GM19467 (cell line): ENCODE measurements around the gene ATN1.

Experiments
- ATAC-seq: cut with Tn5 transposase; IDR thresholded peaks from one replicate; pipeline ENCODE4 v1.9.1; 2021; ENCODE audit warnings: mild to moderate bottlenecking, moderate library complexity; ENCODE audit not compliant: unreplicated experiment

Gene ATN1

DNA sequence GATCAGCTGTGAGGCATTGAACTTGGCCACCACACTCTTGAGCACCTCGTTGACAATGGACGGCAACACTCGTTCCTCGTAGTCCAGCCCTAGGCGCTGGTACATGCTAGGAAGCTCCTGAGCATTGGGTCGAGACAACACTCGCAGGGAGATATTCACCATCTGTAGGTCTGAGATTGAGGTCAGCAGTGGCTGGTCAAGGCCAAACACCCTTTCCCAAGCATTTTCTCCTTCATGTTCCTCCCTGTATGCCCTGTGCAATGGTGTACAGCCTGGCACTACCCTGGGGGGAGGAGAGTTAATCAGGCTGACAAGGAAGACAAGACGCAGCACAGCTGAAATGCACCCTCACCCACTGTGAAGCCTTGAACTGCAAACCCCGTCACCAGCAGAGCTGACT lies 40.7 kb downstream of the ATN1 start:
- no peak for ATAC-seq

DNA sequence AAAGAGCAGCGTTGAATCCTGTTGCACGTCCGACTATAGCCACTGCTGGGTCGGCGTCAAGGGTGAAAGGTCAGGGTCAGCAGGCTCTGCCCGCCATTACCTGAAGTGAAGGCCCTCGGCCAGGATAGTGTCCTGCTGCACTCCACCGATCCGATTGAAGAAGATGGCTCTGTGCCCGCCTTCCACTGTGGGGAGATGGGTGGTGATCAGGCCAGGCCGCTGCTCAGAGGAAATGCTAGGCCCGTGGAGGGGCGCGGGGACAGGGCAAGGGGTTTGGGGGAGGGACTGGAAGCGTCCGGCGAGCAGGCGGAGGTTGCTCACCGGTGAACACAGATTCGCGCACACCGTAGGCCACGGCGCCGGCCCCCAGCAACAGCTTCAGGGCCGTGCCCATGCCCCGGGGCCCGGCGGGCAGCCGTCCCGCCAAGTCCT lies 42.4 kb downstream of the ATN1 start:
- ATAC-seq: peak; percentile 5

DNA sequence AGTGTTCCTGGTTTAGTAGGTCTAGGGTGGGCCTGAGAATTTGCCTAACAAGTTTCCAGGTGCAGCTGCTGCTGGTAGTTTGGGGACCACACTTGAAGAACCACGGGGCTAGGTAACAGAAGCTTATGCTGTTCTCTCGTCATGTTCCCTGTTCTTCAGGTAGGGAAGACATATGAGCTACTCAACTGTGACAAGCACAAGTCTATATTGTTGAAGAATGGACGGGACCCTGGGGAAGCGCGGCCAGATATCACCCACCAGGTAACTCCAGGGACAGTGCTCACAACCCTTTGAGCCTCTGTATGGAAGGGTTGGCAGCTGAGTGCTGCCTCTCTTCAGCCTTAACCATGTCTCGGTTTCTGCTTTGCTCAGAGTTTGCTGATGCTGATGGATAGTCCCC lies 46.4 kb downstream of the ATN1 start:
- no peak for ATAC-seq

DNA sequence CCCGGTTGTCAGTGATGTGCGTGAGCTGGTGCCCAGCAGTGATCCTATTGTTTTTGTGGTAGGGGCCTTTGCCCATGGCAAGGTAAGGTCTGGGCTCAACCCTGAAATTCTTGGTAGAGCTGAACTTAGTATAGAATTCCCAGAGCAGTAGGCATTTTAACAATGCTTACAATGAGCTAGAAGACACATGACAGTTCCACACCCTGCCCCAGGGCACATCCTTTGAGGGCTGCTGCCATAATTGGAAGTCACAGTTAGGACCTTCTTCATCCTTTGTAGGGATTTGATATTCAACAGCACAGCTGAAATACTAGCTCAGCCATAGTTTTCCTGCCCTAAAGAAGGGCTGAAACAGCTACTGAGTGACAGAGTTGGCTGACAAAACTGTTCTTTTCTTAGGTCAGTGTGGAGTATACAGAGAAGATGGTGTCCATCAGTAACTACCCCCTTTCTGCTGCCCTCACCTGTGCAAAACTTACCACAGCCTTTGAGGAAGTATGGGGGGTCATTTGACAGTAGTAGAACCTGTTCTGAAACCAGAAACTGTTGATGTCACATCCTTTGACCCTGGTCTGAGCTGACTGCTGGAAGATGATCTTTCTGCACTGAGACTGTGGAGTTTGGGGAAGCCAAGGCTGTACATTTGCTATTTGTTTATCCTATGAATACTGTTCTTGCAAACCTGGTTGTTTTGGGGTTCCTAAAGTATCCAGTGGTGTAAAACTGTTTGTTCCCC lies 47.7 kb downstream of the ATN1 start:
- no peak for ATAC-seq

DNA sequence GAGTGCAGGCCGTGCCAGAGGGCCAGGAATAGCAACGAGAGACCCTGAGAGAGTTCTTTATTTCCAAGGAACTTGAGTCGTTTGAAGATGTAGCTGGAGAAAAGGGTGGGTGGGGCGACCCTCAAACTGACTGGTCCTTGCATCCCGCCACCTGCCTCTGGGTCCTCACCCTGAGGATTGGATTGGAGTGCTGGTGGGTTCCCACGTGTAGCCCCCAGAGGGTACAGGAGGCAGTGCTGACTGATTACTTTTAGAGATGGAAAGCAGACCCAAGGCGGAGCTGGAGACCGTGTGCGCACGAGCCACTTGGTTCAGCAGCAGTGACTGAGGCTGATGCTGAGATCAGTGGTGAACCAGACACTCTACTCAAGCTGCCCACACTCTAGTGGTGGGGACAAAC lies 49.9 kb downstream of the ATN1 start:
- ATAC-seq: no peak

DNA sequence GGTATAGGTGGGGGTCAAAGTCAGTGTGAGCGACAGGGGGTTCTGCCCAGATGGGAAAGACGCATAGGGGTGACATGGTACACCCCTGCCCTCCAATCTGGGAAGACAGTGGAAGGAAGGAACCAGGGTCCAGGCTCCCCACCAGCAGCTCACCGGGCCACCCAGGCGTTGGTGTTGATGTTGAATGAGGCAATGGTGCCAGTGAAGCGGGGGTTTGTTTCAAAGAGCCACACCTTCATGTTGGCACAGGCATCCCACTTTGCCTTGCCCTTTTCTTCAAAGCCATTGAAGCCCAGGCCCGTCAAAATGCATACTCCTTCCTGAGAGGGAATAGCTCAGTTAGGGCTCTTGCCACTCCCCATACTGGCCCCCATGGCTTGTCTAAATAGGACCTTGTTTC lies 50.4 kb downstream of the ATN1 start:
- ATAC-seq: no peak

DNA sequence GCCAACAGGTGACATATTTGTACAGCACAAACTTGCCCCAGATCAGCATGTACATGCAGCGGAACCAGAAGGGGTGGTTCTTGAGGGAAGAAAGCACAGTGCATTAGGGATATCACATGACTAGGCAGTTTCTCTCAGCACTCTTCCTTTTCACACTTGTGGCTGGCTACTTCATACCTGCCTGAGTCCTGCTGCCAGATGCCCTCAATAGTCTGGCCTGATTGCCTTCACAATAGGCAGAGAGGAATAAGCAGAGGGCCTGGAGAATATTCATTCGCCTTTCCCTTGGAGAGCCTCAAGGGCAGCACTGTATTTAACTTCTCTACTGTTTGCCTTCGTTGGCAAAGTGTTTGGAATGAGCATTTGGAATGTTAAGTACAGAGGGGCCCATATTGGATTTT lies 50.9 kb downstream of the ATN1 start:
- ATAC-seq: no peak

DNA sequence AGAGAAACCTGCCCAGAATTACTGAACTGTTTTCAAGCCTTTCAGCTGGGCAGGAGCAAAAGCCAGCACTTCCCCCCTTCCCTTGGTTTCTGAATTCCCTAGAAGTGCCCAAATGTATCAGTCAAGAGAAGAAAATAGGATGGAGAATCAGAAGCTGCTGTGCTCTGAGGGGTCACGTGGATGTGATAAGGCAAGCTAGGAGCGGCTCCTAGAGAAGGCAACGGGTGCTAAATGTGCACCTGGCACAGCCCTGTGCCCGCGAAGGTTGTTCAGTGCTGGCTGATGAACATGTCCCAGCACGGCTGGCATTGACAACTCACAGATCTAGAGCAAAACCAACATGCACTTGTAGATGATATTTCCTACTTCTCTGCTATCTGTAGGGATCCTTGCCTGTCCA lies 51.3 kb downstream of the ATN1 start:
- no peak for ATAC-seq

DNA sequence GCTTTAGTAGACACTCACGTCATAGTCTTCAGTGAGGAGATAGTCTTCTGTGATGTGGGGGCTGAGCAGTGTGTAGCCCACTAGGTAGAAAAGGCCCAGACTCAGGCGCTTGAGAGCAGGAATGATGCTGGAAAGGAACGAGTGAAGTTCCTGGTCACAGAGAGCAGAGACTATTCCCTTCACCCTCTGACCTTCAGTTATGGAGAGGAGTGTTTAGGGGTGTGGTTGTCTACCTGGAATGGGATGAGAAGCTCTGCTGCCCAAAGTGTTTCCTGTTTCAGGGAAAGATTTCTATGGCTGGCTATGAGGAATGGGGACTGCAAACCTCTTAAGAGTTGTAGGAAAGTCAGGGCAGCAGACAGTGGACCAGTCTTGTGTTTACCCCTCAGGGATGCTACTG lies 51.7 kb downstream of the ATN1 start:
- ATAC-seq: no peak

DNA sequence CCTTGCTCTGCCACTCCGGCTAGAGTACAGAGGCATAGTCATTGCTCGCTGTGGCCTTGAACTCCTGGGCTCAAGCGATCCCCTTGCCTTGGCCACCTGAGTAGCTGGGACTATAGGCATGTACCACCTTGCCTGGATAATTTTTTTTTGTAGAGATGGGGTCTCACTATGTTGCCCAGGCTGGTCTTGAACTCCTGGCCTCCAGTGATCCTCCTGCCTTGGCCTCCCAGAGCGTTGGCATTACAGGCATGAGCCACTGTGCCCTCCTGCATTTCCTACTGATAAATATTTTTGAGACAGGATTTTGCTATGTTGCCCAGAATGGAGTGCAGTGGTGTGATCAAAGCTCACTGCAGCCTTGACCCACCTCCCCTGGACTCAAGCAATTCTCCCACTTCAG lies 52.3 kb downstream of the ATN1 start:
- no peak for ATAC-seq

DNA sequence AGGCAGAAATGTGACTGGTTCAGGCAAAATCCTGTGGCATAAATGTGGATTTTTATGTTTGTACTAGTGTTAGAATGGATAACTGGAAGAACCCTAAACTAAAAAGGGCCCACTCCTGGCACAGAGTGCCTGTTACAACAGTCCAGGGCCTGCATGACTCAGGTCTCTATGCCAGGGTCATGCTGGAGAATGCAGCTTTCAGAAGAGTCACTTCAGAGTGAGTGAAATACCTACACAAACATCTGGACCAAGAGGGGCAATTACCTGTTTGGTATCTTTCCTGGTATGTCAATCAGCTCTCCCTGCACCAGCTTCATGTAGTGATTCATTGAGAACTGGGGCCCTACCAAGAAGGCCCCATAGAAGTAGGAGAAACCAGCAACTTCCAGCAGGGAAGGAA lies 53.0 kb downstream of the ATN1 start:
- no peak for ATAC-seq

DNA sequence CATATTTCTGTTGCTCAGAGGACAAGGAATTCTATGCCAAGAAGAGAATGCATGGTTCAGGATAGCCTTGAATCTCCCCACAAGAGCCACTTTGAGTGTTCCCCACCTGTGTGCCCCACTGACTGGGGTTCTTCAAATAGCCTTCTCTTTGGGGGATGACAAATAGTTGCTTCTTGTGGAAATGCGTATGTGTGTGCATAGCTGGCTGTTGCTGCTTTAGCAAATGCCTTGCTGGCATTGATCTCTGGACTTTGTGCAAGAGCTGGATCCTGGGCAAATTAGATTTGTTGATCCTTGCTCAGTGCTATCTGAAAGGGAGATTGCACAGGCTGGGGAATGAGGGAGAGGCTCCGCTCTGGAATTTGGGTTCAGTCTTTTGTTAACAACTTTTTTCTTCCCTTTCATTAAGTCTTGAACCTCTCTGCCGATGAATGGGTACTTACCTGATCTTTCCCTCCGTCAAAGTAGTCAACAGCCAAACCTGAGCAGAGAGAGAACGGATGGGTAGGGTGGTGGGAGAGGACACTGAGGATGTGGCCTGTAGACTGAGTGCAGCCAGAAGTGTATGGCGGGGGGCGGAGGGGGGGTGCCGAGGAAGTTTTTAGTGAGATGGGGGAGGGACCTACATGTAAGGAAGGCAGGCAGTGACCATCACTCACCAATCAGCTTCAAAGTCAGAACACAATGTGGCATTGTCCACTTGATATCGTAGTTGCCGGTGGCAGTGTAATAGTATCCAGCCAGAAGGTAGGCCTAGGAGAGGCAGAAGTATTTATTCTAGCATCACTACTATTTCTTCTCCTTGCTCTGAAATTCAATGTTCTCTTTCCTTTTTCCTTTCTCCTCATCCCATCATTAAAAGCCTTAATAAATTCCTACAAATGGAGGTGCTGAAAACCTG lies 53.6 kb downstream of the ATN1 start:
- ATAC-seq: no peak

DNA sequence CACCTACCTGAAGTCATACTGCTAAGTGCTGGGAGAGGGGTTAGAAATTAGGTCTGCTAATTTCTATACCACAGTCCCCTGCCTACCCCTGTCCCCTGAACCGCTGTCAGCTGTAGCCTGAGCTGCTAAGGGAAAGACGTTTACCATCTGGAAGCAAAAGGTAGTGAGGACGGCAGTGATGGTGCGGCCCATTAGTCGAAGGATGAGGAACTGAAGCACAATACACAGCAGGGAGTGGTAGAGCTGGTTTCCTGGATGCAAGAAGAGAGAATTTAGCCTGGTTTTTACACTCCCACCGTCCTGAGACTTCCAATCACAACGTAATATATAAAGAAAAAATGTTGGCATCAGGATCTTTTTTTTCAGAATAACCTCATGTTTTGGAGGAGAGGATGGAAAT lies 54.8 kb downstream of the ATN1 start:
- no peak for ATAC-seq

DNA sequence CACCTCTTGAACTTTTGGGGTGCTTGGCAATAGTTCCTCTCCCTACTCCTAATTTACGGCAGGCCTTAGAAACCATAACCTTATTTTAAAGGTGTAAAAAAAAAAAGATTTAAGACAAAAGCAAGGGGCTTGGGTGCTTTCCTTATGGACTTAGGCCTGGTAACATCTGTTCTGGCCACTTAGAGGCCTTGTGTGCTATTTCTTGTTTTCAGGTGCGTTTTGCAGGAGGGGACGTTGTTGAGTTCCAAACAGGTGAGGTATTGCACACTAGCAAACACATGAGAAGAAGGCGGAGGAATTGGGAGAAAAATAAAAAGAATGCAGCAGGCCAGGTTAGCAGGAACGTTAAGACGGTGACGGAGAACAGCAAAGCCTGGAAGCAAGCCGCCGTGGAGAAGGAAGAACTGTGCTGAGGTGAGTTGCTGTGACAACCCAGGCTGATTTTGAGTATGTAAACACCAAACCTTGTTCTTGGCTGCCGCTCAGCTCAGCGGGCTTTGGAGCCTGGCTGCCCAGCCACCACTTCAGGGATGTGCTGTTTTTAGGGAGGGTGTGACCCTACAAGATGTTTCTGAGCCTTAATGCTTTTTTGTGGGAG lies 60.3 kb downstream of the ATN1 start:
- no peak for ATAC-seq
